Measurements from ENCODE around the gene PSG6.
"Not testable (repeated sequence)": the region's sequence is repeated elsewhere in the genome, so short reads cannot be mapped to it uniquely, and the experiment has no call there.

DNA sequence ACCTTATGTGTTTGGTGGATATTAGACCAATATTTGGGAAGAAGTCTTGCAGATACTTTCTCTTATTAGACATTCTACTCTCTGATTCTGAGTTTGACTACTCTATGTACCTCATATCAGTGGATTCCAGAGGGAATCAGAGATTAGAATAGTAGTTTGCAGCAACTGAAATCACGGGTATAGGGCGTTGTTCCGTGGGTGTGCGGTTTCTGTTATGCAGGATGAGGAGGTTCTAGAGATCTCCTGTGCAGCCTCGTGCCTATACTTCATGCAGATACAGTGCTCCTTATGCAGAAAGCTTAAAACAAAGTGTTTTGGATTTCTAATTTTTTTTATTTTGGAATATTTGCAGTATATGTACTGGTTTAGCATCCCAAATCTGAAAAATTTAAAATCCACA, 6.0 kb downstream of the PSG6 start:
- TF ChIP-seq, protein P1, sequence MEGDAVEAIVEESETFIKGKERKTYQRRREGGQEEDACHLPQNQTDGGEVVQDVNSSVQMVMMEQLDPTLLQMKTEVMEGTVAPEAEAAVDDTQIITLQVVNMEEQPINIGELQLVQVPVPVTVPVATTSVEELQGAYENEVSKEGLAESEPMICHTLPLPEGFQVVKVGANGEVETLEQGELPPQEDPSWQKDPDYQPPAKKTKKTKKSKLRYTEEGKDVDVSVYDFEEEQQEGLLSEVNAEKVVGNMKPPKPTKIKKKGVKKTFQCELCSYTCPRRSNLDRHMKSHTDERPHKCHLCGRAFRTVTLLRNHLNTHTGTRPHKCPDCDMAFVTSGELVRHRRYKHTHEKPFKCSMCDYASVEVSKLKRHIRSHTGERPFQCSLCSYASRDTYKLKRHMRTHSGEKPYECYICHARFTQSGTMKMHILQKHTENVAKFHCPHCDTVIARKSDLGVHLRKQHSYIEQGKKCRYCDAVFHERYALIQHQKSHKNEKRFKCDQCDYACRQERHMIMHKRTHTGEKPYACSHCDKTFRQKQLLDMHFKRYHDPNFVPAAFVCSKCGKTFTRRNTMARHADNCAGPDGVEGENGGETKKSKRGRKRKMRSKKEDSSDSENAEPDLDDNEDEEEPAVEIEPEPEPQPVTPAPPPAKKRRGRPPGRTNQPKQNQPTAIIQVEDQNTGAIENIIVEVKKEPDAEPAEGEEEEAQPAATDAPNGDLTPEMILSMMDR (conservative IDR thresholded peaks at IDR 0.05 in 1 of 2, IDR thresholded peaks at IDR 0.05 in 1 of 2; ENCODE audit: low read depth in 1 of 2, low read length in 2 of 2) = not testable (repeated sequence)
- TF ChIP-seq EZH2 (IDR thresholded peaks at IDR 0.05; ENCODE audit: low read length, missing control alignments) = not testable (repeated sequence)
